A549 (cell line): Measurements from ENCODE around the gene SESN3.

ENCODE experiments used
- CTCF ChIP-seq: fragments of >200 bp; sonication (Bioruptor Twin); formaldehyde crosslinking; IDR thresholded peaks from 3 replicates; pipeline ENCODE4 v1.5.1; 2016
- E2F6 ChIP-seq: IDR thresholded peaks from 2 replicates; pipeline ENCODE4 v1.6.1; 2012; ENCODE audit warnings: low read depth, borderline replicate concordance
- HOXA7 ChIP-seq: fragments of 250-450 bp; sonication (Bioruptor Pico); IDR thresholded peaks from 2 replicates; pipeline ENCODE4 v1.5.0; 2020; ENCODE audit warnings: mild to moderate bottlenecking, moderate library complexity
- HOXB5 ChIP-seq: fragments of 250-450 bp; sonication (Bioruptor Pico); IDR thresholded peaks from 2 replicates; pipeline ENCODE4 v1.5.0; 2020; ENCODE audit warnings: mild to moderate bottlenecking, moderate library complexity
- POLR2A ChIP-seq: IDR thresholded peaks from 2 replicates; pipeline ENCODE4 v1.6.1; 2012; ENCODE audit warnings: mild to moderate bottlenecking, low read length
- RAD21 ChIP-seq, 2 experiments: fragments of >200 bp in 1 of 2; sonication (Bioruptor Twin) in 1 of 2; formaldehyde crosslinking in 1 of 2; IDR thresholded peaks in 1 of 2; conservative IDR thresholded peaks in 1 of 2; 2 replicates in 1 of 2; 3 replicates in 1 of 2; pipeline ENCODE4 v1.6.1; 2012 to 2018; ENCODE audit warnings: inconsistent platforms in 1 of 2
- TP53 ChIP-seq: fragments of 250-450 bp; sonication (Bioruptor Pico); IDR thresholded peaks from 2 replicates; pipeline ENCODE4 v1.5.0; 2021; ENCODE audit warnings: mild to moderate bottlenecking, moderate library complexity
- TF ChIP-seq, protein P1 (sequence below): IDR thresholded peaks from 2 replicates; pipeline ENCODE4 v1.6.1; 2012
- TF ChIP-seq, protein P2 (sequence below): fragments of 150-350 bp; IDR thresholded peaks from 2 replicates; pipeline ENCODE4 v1.6.1; 2014; ENCODE audit warnings: low read depth, mild to moderate bottlenecking, low read length

DNA sequence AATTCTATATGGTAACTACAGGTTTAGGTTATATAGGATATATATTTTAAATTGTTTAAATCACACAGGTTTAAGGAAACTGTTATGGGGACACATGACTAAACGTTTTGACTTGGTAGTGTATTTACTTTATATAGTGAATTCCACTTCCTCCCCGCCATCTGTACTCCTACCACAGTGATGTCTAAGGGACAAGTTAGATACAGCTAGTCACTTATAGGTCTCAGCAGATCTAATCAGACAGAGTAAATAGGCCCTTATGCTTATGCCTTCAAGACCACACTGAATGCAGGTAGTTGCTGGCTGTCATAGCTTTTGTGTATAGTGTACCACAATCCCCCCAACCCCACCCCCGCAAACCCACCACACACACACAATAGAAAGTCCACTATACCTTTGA, 8.2 kb downstream of the SESN3 start:
- TF ChIP-seq CTCF (no peak), TP53 (CRISPR knock-in tag) (no peak), POLR2A (no peak), HOXA7 (no peak), RAD21 (conservative IDR thresholded peaks at IDR 0.05 in 1 of 2, IDR thresholded peaks at IDR 0.05 in 1 of 2) (no peak), HOXB5 (no peak), E2F6 (no peak)
- TF ChIP-seq, protein P1, sequence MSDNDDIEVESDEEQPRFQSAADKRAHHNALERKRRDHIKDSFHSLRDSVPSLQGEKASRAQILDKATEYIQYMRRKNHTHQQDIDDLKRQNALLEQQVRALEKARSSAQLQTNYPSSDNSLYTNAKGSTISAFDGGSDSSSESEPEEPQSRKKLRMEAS: no peak
- TF ChIP-seq, protein P2, sequence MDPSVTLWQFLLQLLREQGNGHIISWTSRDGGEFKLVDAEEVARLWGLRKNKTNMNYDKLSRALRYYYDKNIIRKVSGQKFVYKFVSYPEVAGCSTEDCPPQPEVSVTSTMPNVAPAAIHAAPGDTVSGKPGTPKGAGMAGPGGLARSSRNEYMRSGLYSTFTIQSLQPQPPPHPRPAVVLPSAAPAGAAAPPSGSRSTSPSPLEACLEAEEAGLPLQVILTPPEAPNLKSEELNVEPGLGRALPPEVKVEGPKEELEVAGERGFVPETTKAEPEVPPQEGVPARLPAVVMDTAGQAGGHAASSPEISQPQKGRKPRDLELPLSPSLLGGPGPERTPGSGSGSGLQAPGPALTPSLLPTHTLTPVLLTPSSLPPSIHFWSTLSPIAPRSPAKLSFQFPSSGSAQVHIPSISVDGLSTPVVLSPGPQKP: no peak
